HCT116 (cell line): Measurements from ENCODE around the gene COPE. TPM values are rescaled to one million over a fixed set of nuclear protein-coding genes. Genes with fewer than 3 reads are reported as not detected.

Experiments used
- ATAC-seq: fragments of 200-7000 bp; cut with Tn5 transposase; 2 replicates; pipeline ENCODE4 v1.9.1; 2020; ENCODE audit warnings: mild to moderate bottlenecking, moderate library complexity
- BruUV-seq: library from RNA; stranded (reverse); fragments of 400-500 nt; replicated peaks from 2 replicates; lab custom pipeline; 2021; lab: Mats Ljungman, UMichigan
- CTCF ChIA-PET: fragments of 300-600 bp; sonication (Branson Sonifier 250); formaldehyde crosslinking; loops from one replicate; lab custom pipeline; 2021; ENCODE audit warnings: antibody characterized with exemption; lab: Charles Lee
- POLR2A ChIA-PET: fragments of 300-600, 350-600 bp; sonication (Branson Sonifier 250); formaldehyde crosslinking; loops from one replicate; lab custom pipeline; 2021; ENCODE audit warnings: antibody characterized with exemption; lab: Charles Lee
- RAD21 ChIA-PET, 2 experiments: fragments of 300-600 bp; sonication (Branson Sonifier 250); formaldehyde crosslinking; loops; one replicate each; lab custom pipeline; 2023; ENCODE audit warnings: low total read pairs in 2 of 2; ENCODE audit not compliant: uncharacterized antibody in 2 of 2, unreplicated experiment in 2 of 2, low non-redundant PET in 1 of 2; lab: Charles Lee
- DNase-seq: peaks from one replicate; pipeline ENCODE4 v3.0.0-alpha.2; 2010; ENCODE audit warnings: low read depth, low spot score
- H2AFZ ChIP-seq: fragments of 200-600 bp; shearing (Covaris generic), sonication (generic); 2 replicates; pipeline ENCODE4 v1.6.1; 2017; ENCODE audit warnings: low read depth, mixed run types, mixed read lengths, antibody characterized with exemption, low read length; ENCODE audit not compliant: poor library complexity, severe bottlenecking
- H3K27ac ChIP-seq: 2 replicates; pipeline ENCODE4 v1.5.1; 2012; ENCODE audit warnings: low read depth, low read length
- H3K27me3 ChIP-seq: fragments of 200-600 bp; sonication (generic); 2 replicates; pipeline ENCODE4 v1.6.1; 2016; ENCODE audit warnings: mixed run types, low read length, mixed read lengths; ENCODE audit not compliant: insufficient read depth
- H3K36me3 ChIP-seq, 2 experiments: fragments of 200-500 bp in 1 of 2; fragments of 200-600 bp in 1 of 2; sonication (Bioruptor generic) in 1 of 2; sonication (generic) in 1 of 2; 2 replicates each; pipeline versions ENCODE4 v1.5.1 to v1.6.1; 2014 to 2016; ENCODE audit warnings: low read length in 2 of 2, inconsistent platforms in 1 of 2, mixed read lengths in 1 of 2, mixed run types in 1 of 2; ENCODE audit not compliant: insufficient read depth in 2 of 2, control insufficient read depth in 1 of 2
- H3K4me1 ChIP-seq, 2 experiments: fragments of 200-600 bp in 1 of 2; sonication (generic) in 1 of 2; 2 replicates each; pipeline versions ENCODE4 v1.5.1 to v1.6.1; 2012 to 2017; ENCODE audit warnings: low read length in 2 of 2, inconsistent platforms in 1 of 2, mild to moderate bottlenecking in 1 of 2, mixed read lengths in 1 of 2, mixed run types in 1 of 2, moderate library complexity in 1 of 2; ENCODE audit not compliant: insufficient read depth in 2 of 2, control insufficient read depth in 1 of 2
- H3K4me2 ChIP-seq: fragments of 200-600 bp; sonication (generic); 2 replicates; pipeline ENCODE4 v1.6.1; 2017; ENCODE audit warnings: mixed run types, low read length, mixed read lengths
- H3K4me3 ChIP-seq, 2 experiments: fragments of 200-600 bp in 1 of 2; sonication (generic) in 1 of 2; replicated peaks in 1 of 2; 2 replicates each; pipeline ENCODE4 v1.5.1; 2011 to 2016; ENCODE audit warnings: low read length in 2 of 2, control low read depth in 1 of 2, low read depth in 1 of 2, mild to moderate bottlenecking in 1 of 2, mixed read lengths in 1 of 2, mixed run types in 1 of 2
- H3K79me2 ChIP-seq: fragments of 200-600 bp; sonication (generic); 2 replicates; pipeline ENCODE4 v1.6.1; 2017; ENCODE audit warnings: mild to moderate bottlenecking, mixed run types, low read length, moderate library complexity, mixed read lengths; ENCODE audit not compliant: insufficient read depth
- H3K9ac ChIP-seq: fragments of 200-600 bp; sonication (generic); 2 replicates; pipeline ENCODE4 v1.6.1; 2016; ENCODE audit warnings: low read length, mixed read lengths
- H3K9me2 ChIP-seq: fragments of 200-600 bp; sonication (generic), shearing (Covaris generic); 2 replicates; pipeline ENCODE4 v1.6.1; 2017; ENCODE audit warnings: mixed run types, mild to moderate bottlenecking, moderate library complexity; ENCODE audit not compliant: insufficient read depth
- H3K9me3 ChIP-seq, 2 experiments: fragments of 200-500 bp in 1 of 2; fragments of 200-600 bp in 1 of 2; sonication (Bioruptor generic) in 1 of 2; sonication (generic) in 1 of 2; 2 replicates each; pipeline ENCODE4 v1.6.1; 2014 to 2017; ENCODE audit warnings: low read length in 2 of 2, mixed read lengths in 2 of 2, inconsistent platforms in 1 of 2, low read depth in 1 of 2, mild to moderate bottlenecking in 1 of 2, mixed run types in 1 of 2, moderate library complexity in 1 of 2; ENCODE audit not compliant: control insufficient read depth in 1 of 2, insufficient read depth in 1 of 2
- H4K20me1 ChIP-seq: fragments of 200-600 bp; sonication (generic), shearing (Covaris generic); 2 replicates; pipeline ENCODE4 v1.6.1; 2017; ENCODE audit warnings: mixed run types, mild to moderate bottlenecking, moderate library complexity; ENCODE audit not compliant: insufficient read depth
- CBX3 ChIP-seq: IDR thresholded peaks from 2 replicates; pipeline ENCODE4 v1.6.1; 2012; ENCODE audit warnings: low read depth
- CEBPB ChIP-seq: IDR thresholded peaks from 2 replicates; pipeline ENCODE4 v1.6.1; 2012; ENCODE audit warnings: low read depth
- ELF1 ChIP-seq: IDR thresholded peaks from 2 replicates; pipeline ENCODE4 v1.6.1; 2012; ENCODE audit warnings: low read depth, borderline replicate concordance
- EZH2 ChIP-seq: fragments of 200-600 bp; sonication (generic); IDR thresholded peaks from 2 replicates; pipeline ENCODE4 v1.6.1; 2017; ENCODE audit warnings: antibody characterized with exemption, mixed run types
- EZH2phosphoT487 ChIP-seq: fragments of 200-600 bp; IDR thresholded peaks from 2 replicates; pipeline ENCODE4 v1.6.1; 2018; ENCODE audit warnings: antibody characterized with exemption, borderline replicate concordance
- FOSL1 ChIP-seq: IDR thresholded peaks from 2 replicates; pipeline ENCODE4 v1.6.1; 2012; ENCODE audit warnings: low read depth
- JUND ChIP-seq: IDR thresholded peaks from 2 replicates; pipeline ENCODE4 v1.6.1; 2012
- POLR2AphosphoS5 ChIP-seq: IDR thresholded peaks from 2 replicates; pipeline ENCODE4 v1.6.1; 2011; ENCODE audit warnings: mild to moderate bottlenecking, low read depth, low read length, moderate library complexity
- SIN3A ChIP-seq: IDR thresholded peaks from 2 replicates; pipeline ENCODE4 v1.6.1; 2012; ENCODE audit warnings: low read depth
- SRF ChIP-seq: IDR thresholded peaks from 2 replicates; pipeline ENCODE4 v1.6.1; 2012; ENCODE audit warnings: low read depth
- ZBTB33 ChIP-seq: IDR thresholded peaks from 2 replicates; pipeline ENCODE4 v1.6.1; 2011; ENCODE audit warnings: mild to moderate bottlenecking, low read length, moderate library complexity; ENCODE audit not compliant: insufficient replicate concordance; ENCODE audit errors: extremely low read depth
- ZFX ChIP-seq: fragments of 450-650 bp; IDR thresholded peaks from 2 replicates; pipeline ENCODE4 v1.6.1; 2017
- ZNF274 ChIP-seq: fragments of 200-500 bp; sonication (Bioruptor generic); IDR thresholded peaks from 2 replicates; pipeline ENCODE4 v1.6.1; 2014; ENCODE audit warnings: mild to moderate bottlenecking, low read depth, low read length, inconsistent platforms
- intact Hi-C: fragments of 100-400 bp; cut with micrococcal nuclease; formaldehyde crosslinking; loops from 2 replicates; pipeline ENCODE4 v1.10.0; 2022
- total RNA-seq: library from RNA; stranded (reverse); gene quantifications from one replicate; pipeline ENCODE4 v1.2.1, GENCODE V29; 2021; ENCODE audit not compliant: unreplicated experiment
- TF ChIP-seq, protein P1 (sequence below), 3 experiments: fragments of 200-600 bp in 1 of 3; sonication (generic) in 1 of 3; IDR thresholded peaks in 2 of 3; conservative IDR thresholded peaks in 1 of 3; 2 replicates each; pipeline ENCODE4 v1.5.1; 2012 to 2017; ENCODE audit warnings: low read depth in 2 of 3, low read length in 2 of 3, antibody characterized with exemption in 1 of 3, borderline replicate concordance in 1 of 3, control low read depth in 1 of 3, mild to moderate bottlenecking in 1 of 3, mixed read lengths in 1 of 3, mixed run types in 1 of 3, moderate library complexity in 1 of 3; ENCODE audit not compliant: insufficient read depth in 1 of 3
- TF ChIP-seq, protein P2 (sequence below): IDR thresholded peaks from 2 replicates; pipeline ENCODE4 v1.6.1; 2012
- TF ChIP-seq, protein P3 (sequence below): IDR thresholded peaks from 2 replicates; pipeline ENCODE4 v1.6.1; 2012

COPE gene
- total RNA-seq, 1 experiment from 2014 or later: 263 TPM

GRCh38 chr19:18855647-18856384 lies 63.4 kb downstream of the COPE start:
- Histone ChIP-seq H3K27ac (no peak overlapping the region), H2AFZ (no peak overlapping the region), H3K79me2 (peaks cover 57% of the 10 kb centered on the region; the same call in 1 of the 2 replicates), H3K36me3 (peaks cover 69 to 82% of the 10 kb centered on the region in 2 experiments), H3K4me1 (no peaks in the 10 kb centered on the region), H3K27me3 (no peaks in the 10 kb centered on the region), H3K4me3 (no peak overlapping the region), H4K20me1 (no peaks in the 10 kb centered on the region), H3K9me3 (no peaks in the 10 kb centered on the region), H3K9ac (no peak overlapping the region), H3K9me2 (no peaks in the 10 kb centered on the region), H3K4me2 (no peak overlapping the region)
- ChIA-PET CTCF (interaction anchor here (0.6 to 1.8 kb wide), 4 partner anchors 9 to 576 kb away, joined by 3 to 6 read pairs (median 4); no protein-coding TSS in a partner anchor), RAD21 (no interaction called here), POLR2A (no interaction called here)
- DNase-seq: no peak
- BruUV-seq: no TSS peak
- ATAC-seq: no peak
- no peak for TF ChIP-seq ELF1
- no peak for TF ChIP-seq ZNF274
- no peak for TF ChIP-seq SIN3A
- TF ChIP-seq EZH2: no peak
- no peak for TF ChIP-seq CBX3
- TF ChIP-seq JUND: no peak
- intact Hi-C loops: no loop called here

DNA sequence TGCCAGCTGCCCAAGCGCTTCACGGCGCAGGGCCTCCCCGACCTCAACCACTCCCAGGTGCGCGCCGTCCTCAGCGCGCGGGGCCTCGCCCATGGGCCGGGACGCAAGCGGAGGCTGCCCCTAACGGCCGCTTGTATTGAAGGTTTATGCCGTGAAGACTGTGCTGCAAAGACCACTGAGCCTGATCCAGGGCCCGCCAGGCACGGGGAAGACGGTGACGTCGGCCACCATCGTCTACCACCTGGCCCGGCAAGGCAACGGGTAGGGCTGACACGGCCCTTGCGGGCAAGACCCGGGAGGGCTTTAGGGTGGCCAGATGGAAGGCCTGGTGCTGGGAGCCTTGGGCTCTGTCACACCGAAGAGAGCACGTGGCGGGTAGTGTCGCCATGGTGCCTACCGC lies 64.2 kb downstream of the COPE start:
- Histone ChIP-seq H3K27me3 (no peaks in the 10 kb centered on the region), H3K79me2 (peaks cover 62% of the 10 kb centered on the region), H3K27ac (no peak overlapping the region), H4K20me1 (no peaks in the 10 kb centered on the region), H3K9ac (no peak overlapping the region), H3K4me3 (no peak overlapping the region), H3K36me3 (peaks cover 68 to 82% of the 10 kb centered on the region in 2 experiments), H3K9me2 (no peaks in the 10 kb centered on the region), H3K4me2 (no peak overlapping the region), H2AFZ (no peak overlapping the region), H3K4me1 (no peaks in the 10 kb centered on the region), H3K9me3 (no peaks in the 10 kb centered on the region)
- intact Hi-C loops: no loop called here
- ChIA-PET CTCF (interaction anchor here (0.6 to 1.8 kb wide), 3 partner anchors 8 to 576 kb away, joined by 3 to 6 read pairs (median 4); no protein-coding TSS in a partner anchor), RAD21 (no interaction called here), POLR2A (no interaction called here)
- no peak for DNase-seq
- TF ChIP-seq EZH2phosphoT487 (no peak), ZBTB33 (no peak), ZNF274 (no peak), SRF (no peak), POLR2AphosphoS5 (no peak), CEBPB (no peak), CBX3 (no peak), FOSL1 (no peak), ZFX (no peak), ELF1 (no peak), SIN3A (no peak)
- TF ChIP-seq, protein P1, sequence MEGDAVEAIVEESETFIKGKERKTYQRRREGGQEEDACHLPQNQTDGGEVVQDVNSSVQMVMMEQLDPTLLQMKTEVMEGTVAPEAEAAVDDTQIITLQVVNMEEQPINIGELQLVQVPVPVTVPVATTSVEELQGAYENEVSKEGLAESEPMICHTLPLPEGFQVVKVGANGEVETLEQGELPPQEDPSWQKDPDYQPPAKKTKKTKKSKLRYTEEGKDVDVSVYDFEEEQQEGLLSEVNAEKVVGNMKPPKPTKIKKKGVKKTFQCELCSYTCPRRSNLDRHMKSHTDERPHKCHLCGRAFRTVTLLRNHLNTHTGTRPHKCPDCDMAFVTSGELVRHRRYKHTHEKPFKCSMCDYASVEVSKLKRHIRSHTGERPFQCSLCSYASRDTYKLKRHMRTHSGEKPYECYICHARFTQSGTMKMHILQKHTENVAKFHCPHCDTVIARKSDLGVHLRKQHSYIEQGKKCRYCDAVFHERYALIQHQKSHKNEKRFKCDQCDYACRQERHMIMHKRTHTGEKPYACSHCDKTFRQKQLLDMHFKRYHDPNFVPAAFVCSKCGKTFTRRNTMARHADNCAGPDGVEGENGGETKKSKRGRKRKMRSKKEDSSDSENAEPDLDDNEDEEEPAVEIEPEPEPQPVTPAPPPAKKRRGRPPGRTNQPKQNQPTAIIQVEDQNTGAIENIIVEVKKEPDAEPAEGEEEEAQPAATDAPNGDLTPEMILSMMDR (IDR thresholded peaks at IDR 0.05 in 2 of 3, conservative IDR thresholded peaks at IDR 0.05 in 1 of 3; ENCODE audit: borderline replicate concordance in 1 of 3, insufficient read depth in 1 of 3, low read depth in 2 of 3, low read length in 2 of 3): no peak
- TF ChIP-seq, protein P2, sequence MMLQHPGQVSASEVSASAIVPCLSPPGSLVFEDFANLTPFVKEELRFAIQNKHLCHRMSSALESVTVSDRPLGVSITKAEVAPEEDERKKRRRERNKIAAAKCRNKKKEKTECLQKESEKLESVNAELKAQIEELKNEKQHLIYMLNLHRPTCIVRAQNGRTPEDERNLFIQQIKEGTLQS: no peak
- TF ChIP-seq, protein P3, sequence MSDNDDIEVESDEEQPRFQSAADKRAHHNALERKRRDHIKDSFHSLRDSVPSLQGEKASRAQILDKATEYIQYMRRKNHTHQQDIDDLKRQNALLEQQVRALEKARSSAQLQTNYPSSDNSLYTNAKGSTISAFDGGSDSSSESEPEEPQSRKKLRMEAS: no peak
- no TSS peak for BruUV-seq
- no peak for ATAC-seq
